Panc1 (cell line): Measurements from ENCODE around the gene NDOR1.

Experiments
- CTCF ChIP-seq: fragments of 450-650 bp; IDR thresholded peaks from 2 replicates; pipeline ENCODE4 v1.5.1; 2017; ENCODE audit warnings: mild to moderate bottlenecking
- SIN3A ChIP-seq: IDR thresholded peaks from 2 replicates; pipeline ENCODE4 v1.6.1; 2012; ENCODE audit warnings: low read depth, mild to moderate bottlenecking, low read length, moderate library complexity, borderline replicate concordance; ENCODE audit not compliant: insufficient read depth
- TCF7L2 ChIP-seq: IDR thresholded peaks from 2 replicates; pipeline ENCODE4 v1.6.1; 2011; ENCODE audit warnings: mild to moderate bottlenecking, low read depth, low read length, inconsistent platforms

- no peak for TF ChIP-seq SIN3A
- no peak for TF ChIP-seq CTCF
- no peak for TF ChIP-seq TCF7L2
Measured at GRCh38 chr9:137251194-137251461, 45.6 kb downstream of the NDOR1 start, which contains the start of gene STPG3.
